Lower leg skin (tissue), 3 donors: ENCODE results near the gene ZRANB3.

Experiments
- CTCF ChIP-seq, 3 donors: fragments of 450-650 bp; IDR thresholded peaks; one replicate each; pipeline ENCODE4 v1.5.1; 2016; ENCODE audit warnings: antibody characterized with exemption in 3 of 3, mild to moderate bottlenecking in 3 of 3, moderate library complexity in 2 of 3
- POLR2A ChIP-seq, 2 donors: fragments of 450-650 bp; IDR thresholded peaks; one replicate each; pipeline ENCODE4 v1.6.1; 2016 to 2017; ENCODE audit warnings: antibody characterized with exemption in 2 of 2, mild to moderate bottlenecking in 1 of 2, moderate library complexity in 1 of 2

DNA sequence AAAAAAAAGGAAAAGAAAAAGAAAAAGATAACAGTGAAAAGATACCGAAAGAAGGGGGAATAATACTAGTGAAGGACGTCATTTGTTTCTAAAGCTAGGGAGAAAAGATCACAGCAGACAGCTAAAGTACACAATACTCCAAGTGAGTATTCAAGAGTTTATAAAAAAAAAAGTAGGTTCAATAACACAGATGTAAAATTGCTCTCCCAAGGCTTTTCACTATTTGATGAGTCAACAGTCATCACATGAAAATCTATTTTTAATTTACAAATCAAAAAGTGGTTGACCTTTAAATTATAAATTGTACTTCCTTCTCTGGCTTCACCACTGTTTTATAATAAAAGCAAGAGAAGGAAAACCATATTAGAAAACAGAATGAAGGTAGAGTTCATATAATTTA is 144.0 kb downstream of the ZRANB3 start:
- no peak for TF ChIP-seq CTCF (IDR thresholded peaks at IDR 0.05)
- TF ChIP-seq POLR2A (IDR thresholded peaks at IDR 0.05) = no peak
